ENCODE results near the gene THAP7.

Gene THAP7

DNA sequence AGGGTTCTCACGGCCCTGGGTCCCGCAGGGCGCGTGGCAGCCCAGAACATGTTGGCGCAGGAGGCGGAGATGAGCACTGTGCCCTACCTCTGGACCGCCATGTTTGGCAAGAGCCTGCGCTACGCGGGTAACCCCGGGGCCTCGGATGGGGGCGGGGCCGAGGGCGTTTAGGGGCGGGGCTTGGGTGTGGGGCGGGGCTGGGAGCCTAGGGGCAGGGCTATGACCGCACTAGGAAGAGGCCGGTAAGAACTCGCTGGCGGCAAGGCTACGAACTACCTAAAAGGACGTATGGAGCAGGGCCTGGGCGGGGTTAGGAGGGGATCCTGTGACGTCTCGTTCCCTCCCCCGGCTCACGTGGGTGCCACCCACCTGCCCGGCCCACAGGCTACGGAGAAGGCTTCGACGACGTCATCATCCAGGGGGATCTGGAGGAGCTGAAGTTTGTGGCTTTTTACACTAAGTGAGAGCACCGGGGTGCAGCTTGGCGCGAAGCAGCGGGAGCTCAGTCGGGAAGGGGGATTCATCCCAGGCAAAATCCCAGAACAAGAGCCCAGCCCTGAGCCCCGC, 22.6 kb downstream of the THAP7 start:
- H3K27ac ChIP-seq = no peak overlapping the region
- TF ChIP-seq, protein P1, sequence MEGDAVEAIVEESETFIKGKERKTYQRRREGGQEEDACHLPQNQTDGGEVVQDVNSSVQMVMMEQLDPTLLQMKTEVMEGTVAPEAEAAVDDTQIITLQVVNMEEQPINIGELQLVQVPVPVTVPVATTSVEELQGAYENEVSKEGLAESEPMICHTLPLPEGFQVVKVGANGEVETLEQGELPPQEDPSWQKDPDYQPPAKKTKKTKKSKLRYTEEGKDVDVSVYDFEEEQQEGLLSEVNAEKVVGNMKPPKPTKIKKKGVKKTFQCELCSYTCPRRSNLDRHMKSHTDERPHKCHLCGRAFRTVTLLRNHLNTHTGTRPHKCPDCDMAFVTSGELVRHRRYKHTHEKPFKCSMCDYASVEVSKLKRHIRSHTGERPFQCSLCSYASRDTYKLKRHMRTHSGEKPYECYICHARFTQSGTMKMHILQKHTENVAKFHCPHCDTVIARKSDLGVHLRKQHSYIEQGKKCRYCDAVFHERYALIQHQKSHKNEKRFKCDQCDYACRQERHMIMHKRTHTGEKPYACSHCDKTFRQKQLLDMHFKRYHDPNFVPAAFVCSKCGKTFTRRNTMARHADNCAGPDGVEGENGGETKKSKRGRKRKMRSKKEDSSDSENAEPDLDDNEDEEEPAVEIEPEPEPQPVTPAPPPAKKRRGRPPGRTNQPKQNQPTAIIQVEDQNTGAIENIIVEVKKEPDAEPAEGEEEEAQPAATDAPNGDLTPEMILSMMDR (conservative IDR thresholded peaks at IDR 0.05) = no peak

DNA sequence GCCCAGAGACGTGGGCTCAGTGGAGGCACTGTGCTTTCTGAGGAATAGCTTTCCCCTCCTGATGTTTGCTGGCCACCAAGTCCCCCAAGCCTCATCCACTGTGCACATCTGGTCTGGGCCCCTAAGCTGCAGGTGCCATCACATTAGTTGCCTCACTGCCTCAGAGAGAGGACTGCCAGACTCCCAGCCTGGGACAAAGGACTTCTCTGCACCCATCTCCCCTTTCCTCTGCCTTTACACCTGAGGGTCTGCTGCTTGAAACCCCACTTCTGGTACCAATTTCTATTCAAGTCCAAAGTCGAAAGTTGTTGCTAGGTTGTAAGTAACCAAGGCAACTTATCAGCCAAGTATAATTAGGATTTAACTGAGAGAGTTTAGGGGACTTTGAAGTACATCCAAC, 23.5 kb downstream of the THAP7 start:
- TF ChIP-seq, protein P1 (conservative IDR thresholded peaks at IDR 0.05) = no peak
- no peak overlapping the region for H3K27ac ChIP-seq

DNA sequence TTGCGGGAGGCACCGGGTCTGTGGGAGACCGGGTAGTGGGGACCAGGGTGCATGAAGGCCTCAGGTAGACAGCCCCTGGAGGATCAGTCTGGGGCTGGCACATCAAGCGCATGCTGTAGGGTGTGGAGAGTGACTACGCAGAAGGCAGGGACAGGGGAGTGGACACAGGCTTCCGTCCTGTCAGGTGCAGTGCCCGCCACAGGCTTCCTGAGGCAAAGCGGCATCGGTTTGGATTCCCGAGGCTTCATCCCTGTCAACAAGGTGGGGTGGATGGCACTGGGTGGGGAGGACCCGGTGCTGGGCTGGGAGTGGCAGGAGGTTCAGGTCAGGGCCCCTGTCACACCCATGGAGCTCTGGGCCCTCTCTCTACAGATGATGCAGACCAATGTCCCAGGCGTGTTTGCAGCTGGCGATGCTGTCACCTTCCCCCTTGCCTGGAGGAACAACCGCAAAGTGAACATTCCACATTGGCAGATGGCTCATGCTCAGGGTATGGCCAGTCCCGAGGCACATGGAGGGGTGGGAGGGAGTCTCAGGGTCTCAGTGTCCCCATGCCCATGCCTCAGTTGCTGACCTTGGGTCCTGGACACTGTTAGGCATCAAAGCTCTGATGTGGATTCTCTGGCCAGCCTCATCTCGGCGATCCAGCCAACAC, 24.3 kb downstream of the THAP7 start:
- no peak overlapping the region for H3K27ac ChIP-seq
- TF ChIP-seq, protein P1 (conservative IDR thresholded peaks at IDR 0.05) = no peak

DNA sequence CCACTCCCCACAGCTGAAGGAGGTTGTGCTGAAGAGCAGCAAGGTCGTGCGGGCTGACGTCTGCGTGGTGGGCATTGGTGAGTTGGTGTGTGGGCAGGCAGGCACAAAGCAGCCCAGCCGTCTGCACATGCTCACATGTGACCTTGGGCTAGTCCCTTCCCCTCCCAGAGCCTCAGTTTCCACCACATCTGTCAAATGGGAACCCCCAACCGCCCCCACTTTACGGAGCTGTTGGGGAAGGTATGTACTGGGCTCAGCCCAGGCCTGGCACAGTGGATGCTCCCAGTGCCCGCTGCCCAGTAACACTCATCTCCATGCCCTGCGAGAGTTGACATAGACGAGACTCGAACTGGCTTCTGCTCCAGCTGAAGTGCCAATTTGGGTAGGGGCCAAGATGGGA, 24.9 kb downstream of the THAP7 start:
- TF ChIP-seq, protein P1 (conservative IDR thresholded peaks at IDR 0.05) = no peak
- no peak overlapping the region for H3K27ac ChIP-seq

DNA sequence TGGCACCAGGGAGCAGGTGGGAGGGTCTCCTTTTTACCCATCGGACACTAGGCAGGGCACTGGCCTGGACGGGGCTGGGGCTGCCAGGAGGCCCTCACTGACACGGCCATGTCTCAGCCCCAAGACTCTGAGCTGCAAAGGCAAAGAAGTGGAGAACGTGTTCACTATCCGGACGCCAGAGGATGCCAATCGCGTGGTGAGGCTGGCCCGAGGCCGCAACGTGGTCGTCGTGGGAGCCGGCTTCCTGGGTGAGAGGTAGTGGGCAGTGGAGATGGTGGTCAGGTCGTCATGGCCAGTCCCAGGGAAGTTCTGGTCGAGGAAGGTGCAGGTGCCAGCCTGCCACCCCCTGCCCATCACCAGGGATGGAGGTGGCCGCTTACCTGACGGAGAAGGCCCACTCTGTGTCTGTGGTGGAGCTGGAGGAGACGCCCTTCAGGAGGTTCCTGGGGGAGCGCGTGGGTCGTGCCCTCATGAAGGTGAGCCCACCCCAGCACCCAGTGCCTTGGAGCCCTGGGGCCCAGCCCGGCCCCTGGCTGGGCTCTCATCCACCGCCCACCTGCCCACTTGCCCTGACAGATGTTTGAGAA, 25.5 kb downstream of the THAP7 start:
- H3K27ac ChIP-seq = no peak overlapping the region
- TF ChIP-seq, protein P1 (conservative IDR thresholded peaks at IDR 0.05) = no peak

DNA sequence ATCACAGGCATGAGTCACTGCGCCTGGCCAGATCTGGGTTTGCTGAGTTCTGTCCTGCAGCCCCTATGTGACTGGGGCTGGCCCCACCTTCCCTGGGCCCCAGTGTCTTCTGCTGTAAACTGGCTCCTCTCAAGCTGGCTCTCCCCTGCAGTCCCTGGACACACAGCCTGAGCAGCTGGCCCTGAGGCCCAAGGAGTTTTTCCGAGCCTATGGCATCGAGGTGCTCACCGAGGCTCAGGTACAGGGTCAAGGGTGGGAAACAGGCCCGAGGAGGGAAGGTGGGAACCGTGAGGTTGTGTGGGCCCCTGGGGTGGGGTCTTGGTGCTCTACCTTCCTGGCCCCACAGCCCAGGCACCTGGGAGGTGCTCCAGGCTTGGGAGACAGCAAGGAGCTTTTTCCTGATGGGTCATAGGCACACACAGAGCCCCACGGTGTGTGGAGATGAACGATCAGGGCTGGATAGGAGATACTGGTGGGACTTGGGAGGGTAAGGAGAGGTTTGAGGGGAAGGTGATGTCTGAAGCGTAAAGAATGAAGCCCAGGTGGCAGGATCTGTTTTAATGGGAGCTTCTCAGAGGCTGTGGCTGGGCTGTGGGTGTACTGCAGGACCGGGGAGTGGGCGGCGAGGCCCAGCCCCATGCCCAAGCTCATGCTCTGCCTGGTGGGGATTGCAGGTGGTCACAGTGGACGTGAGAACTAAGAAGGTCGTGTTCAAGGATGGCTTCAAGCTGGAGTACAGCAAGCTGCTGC, 26.2 kb downstream of the THAP7 start:
- no peak overlapping the region for H3K27ac ChIP-seq
- TF ChIP-seq, protein P1 (conservative IDR thresholded peaks at IDR 0.05) = no peak

DNA sequence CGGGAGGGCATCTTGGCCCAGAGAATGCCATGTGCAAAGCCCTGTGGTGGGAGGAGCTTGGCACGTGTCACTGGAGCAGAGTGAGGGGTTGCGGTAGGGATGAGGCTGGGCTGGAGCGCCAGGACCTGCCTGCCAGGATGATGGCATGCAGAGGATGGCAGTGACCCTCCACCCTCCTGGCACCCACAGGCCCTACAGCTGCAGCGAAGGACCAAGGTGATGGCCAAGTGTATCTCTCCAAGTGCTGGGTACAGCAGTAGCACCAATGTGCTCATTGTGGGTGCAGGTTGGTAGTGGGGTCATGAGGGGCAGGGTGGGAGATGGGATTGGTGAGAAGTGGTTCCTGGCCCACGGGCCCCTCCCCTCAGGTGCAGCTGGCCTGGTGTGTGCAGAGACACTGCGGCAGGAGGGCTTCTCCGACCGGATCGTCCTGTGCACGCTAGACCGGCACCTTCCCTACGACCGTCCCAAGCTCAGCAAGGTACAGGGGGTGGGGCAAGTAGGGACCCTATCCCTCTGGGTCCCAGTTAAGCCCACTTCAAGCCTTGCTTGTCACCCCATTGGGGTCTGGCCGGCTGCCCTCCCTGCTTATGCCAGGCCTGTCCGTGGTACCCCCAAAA, 27.5 kb downstream of the THAP7 start:
- no peak overlapping the region for H3K27ac ChIP-seq
- TF ChIP-seq, protein P1 (conservative IDR thresholded peaks at IDR 0.05) = no peak
